Epithelial cell of prostate (primary cell): ENCODE data around the gene NEK7.
"Not testable (repeated sequence)": the region's sequence is repeated elsewhere in the genome, so short reads cannot be mapped to it uniquely, and the experiment has no call there.

Experiments used
- DNase-seq: peaks from one replicate; pipeline ENCODE4 v3.0.0-alpha.2; 2011; ENCODE audit warnings: low read depth, low spot score
- H3K27ac ChIP-seq: fragments of 450-650 bp; 2 replicates; pipeline ENCODE4 v1.5.1; 2017; ENCODE audit warnings: mild to moderate bottlenecking

NEK7 gene

GRCh38 chr1:198167436-198167934, 10.7 kb downstream of the NEK7 start:
- no peak for DNase-seq
- H3K27ac ChIP-seq: peak overlapping the region; percentile 65

- no peak for DNase-seq
- H3K27ac ChIP-seq: peak overlapping the region; percentile 65
These were observed 11.4 kb downstream of the NEK7 start for GRCh38 chr1:198168227-198168626.

GRCh38 chr1:198169672-198170071, 12.9 kb downstream of the NEK7 start:
- peak; percentile 88 for DNase-seq
- peak overlapping the region; percentile 65 for H3K27ac ChIP-seq

- DNase-seq: no peak
- H3K27ac ChIP-seq: no peak overlapping the region
These were observed 15.1 kb downstream of the NEK7 start for GRCh38 chr1:198171667-198172540.

- DNase-seq: no peak
- no peak overlapping the region for H3K27ac ChIP-seq
These were observed 17.0 kb downstream of the NEK7 start for GRCh38 chr1:198173832-198174231.

- H3K27ac ChIP-seq: no peak overlapping the region
- DNase-seq: no peak
These were observed 17.5 kb downstream of the NEK7 start for GRCh38 chr1:198174297-198174696.

GRCh38 chr1:198175423-198176170, 18.8 kb downstream of the NEK7 start:
- DNase-seq: no peak
- no peak overlapping the region for H3K27ac ChIP-seq

- no peak overlapping the region for H3K27ac ChIP-seq
These were observed 19.4 kb downstream of the NEK7 start for GRCh38 chr1:198176179-198176578.

GRCh38 chr1:198177546-198177945, 20.7 kb downstream of the NEK7 start:
- no peak for DNase-seq
- H3K27ac ChIP-seq: no peak overlapping the region

More at GRCh38 chr1:198176179-198176578, 19.4 kb downstream of the NEK7 start:
- DNase-seq: no peak

- no peak overlapping the region for H3K27ac ChIP-seq
- DNase-seq: no peak
These were observed 21.8 kb downstream of the NEK7 start for GRCh38 chr1:198178615-198179014.

GRCh38 chr1:198179556-198179981, 22.8 kb downstream of the NEK7 start:
- DNase-seq: no peak
- H3K27ac ChIP-seq: no peak overlapping the region

GRCh38 chr1:198183605-198184004, 26.8 kb downstream of the NEK7 start:
- DNase-seq: no peak
- no peak overlapping the region for H3K27ac ChIP-seq

- DNase-seq: no peak
These were observed 27.7 kb downstream of the NEK7 start for GRCh38 chr1:198184516-198184915.

GRCh38 chr1:198185146-198185545, 28.3 kb downstream of the NEK7 start:
- H3K27ac ChIP-seq: no peak overlapping the region
- DNase-seq: no peak

More at GRCh38 chr1:198184516-198184915, 27.7 kb downstream of the NEK7 start:
- H3K27ac ChIP-seq: no peak overlapping the region

- DNase-seq: no peak
- no peak overlapping the region for H3K27ac ChIP-seq
These were observed 29.0 kb downstream of the NEK7 start for GRCh38 chr1:198185759-198186158.

- no peak overlapping the region for H3K27ac ChIP-seq
- DNase-seq: no peak
These were observed 30.2 kb downstream of the NEK7 start for GRCh38 chr1:198186916-198187580.

GRCh38 chr1:198187973-198188588, 31.3 kb downstream of the NEK7 start:
- no peak for DNase-seq
- no peak overlapping the region for H3K27ac ChIP-seq

GRCh38 chr1:198191117-198191516, 34.3 kb downstream of the NEK7 start:
- no peak overlapping the region for H3K27ac ChIP-seq

GRCh38 chr1:198193871-198194270, 37.1 kb downstream of the NEK7 start:
- not testable (repeated sequence) for H3K27ac ChIP-seq, DNase-seq

More at GRCh38 chr1:198191117-198191516, 34.3 kb downstream of the NEK7 start:
- no peak for DNase-seq

GRCh38 chr1:198196630-198197029, 39.8 kb downstream of the NEK7 start:
- H3K27ac ChIP-seq: no peak overlapping the region
- DNase-seq: no peak
